Esophagus muscularis mucosa (tissue), 4 donors: ENCODE results near the gene ZNF585A.
A peak's percentile ranks its signal among the peaks of the same experiment; 100 is the strongest.

ENCODE experiments used
- EP300 ChIP-seq: sonication (generic); formaldehyde crosslinking; IDR thresholded peaks from one replicate; pipeline ENCODE4 v1.6.1; 2017; ENCODE audit warnings: antibody characterized with exemption
- POLR2A ChIP-seq: fragments of 450-650 bp; IDR thresholded peaks from one replicate; pipeline ENCODE4 v1.6.1; 2017; ENCODE audit warnings: antibody characterized with exemption, moderate library complexity, mild to moderate bottlenecking, low read depth
- POLR2AphosphoS5 ChIP-seq, 2 donors: sonication (generic); formaldehyde crosslinking; IDR thresholded peaks; one replicate each; pipeline ENCODE4 v1.6.1; 2017; ENCODE audit warnings: antibody characterized with exemption in 2 of 2
- TF ChIP-seq, protein P1 (sequence below), 3 experiments: fragments of 200-600 bp in 2 of 3; fragments of 450-650 bp in 1 of 3; sonication (generic) in 2 of 3; IDR thresholded peaks; one replicate each; pipeline ENCODE4 v1.5.1; 2017 to 2019; ENCODE audit warnings: antibody characterized with exemption in 3 of 3, mild to moderate bottlenecking in 2 of 3, moderate library complexity in 1 of 3

DNA sequence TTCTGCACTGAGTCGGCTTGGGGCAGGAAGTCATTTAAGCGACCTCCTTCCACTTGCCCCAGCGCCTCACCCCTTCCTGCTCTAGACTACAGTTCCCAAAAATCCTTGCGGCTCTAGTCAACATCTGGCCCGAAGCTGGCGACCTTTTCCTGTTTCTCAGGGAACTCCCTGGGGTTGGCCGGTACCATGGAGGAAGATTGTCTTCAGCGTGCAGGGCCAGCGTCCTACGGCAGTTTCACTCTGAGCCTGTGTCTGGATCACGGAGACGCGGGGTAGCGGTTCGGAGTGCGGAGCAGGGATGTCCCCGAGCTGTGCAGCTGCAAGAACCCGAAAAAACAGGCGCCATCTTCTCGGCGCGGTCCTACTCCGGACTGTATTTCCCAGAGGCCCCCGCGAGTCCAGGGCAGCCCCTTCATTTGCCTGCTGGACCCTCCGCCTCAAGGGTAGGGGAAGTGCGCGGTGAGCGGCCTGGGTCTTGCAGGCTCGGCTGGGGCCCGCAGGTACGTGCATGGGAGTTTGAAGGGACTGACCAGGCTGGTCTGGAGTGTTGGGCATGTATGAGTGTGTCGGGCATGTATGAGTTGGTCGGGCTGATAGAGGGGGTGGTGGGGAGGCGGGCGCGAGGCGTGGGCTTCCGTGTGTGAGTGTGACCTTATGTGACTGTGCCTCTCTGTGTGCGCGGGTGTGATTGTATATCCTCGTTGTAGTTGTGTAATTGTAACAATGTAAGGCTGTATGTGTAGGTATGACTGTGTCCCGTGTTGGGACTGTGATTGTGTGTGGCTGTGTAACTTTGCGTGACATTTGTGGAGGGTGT, 45.5 kb upstream of the ZNF585A start, which contains the start of gene ZNF383:
- TF ChIP-seq, protein P1, sequence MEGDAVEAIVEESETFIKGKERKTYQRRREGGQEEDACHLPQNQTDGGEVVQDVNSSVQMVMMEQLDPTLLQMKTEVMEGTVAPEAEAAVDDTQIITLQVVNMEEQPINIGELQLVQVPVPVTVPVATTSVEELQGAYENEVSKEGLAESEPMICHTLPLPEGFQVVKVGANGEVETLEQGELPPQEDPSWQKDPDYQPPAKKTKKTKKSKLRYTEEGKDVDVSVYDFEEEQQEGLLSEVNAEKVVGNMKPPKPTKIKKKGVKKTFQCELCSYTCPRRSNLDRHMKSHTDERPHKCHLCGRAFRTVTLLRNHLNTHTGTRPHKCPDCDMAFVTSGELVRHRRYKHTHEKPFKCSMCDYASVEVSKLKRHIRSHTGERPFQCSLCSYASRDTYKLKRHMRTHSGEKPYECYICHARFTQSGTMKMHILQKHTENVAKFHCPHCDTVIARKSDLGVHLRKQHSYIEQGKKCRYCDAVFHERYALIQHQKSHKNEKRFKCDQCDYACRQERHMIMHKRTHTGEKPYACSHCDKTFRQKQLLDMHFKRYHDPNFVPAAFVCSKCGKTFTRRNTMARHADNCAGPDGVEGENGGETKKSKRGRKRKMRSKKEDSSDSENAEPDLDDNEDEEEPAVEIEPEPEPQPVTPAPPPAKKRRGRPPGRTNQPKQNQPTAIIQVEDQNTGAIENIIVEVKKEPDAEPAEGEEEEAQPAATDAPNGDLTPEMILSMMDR (IDR thresholded peaks at IDR 0.05) = no peak
- TF ChIP-seq POLR2A = no peak
- no peak for TF ChIP-seq EP300
- TF ChIP-seq POLR2AphosphoS5 (IDR thresholded peaks at IDR 0.05) = peak; percentile 75 to 76
